H9 (cell line): ENCODE measurements around the gene SETD7. TPM values are rescaled to one million over a fixed set of nuclear protein-coding genes. Genes with fewer than 3 reads are reported as not detected.
A peak's percentile ranks its signal among the peaks of the same experiment; 100 is the strongest.

Experiments
- DNase-seq: peaks from one replicate; pipeline ENCODE4 v3.0.0-alpha.2; 2017
- H2AFZ ChIP-seq: one replicate; pipeline ENCODE4 v1.6.1; 2013; ENCODE audit warnings: mild to moderate bottlenecking, low read length, control low read depth, moderate library complexity
- H2AK5ac ChIP-seq: 2 replicates; pipeline ENCODE4 v1.6.1; 2013; ENCODE audit warnings: low read length, control low read depth, mixed read lengths; ENCODE audit not compliant: insufficient read length
- H2BK120ac ChIP-seq: one replicate; pipeline ENCODE4 v1.6.1; 2013; ENCODE audit warnings: low read depth, mild to moderate bottlenecking, low read length, control low read depth, inconsistent platforms; ENCODE audit not compliant: poor library complexity, severe bottlenecking
- H2BK12ac ChIP-seq: 2 replicates; pipeline ENCODE4 v1.6.1; 2013; ENCODE audit warnings: low read length, control low read depth, mixed read lengths, low read depth; ENCODE audit not compliant: insufficient read length
- H2BK15ac ChIP-seq: 2 replicates; pipeline ENCODE4 v1.6.1; 2013; ENCODE audit warnings: low read depth, low read length, control low read depth
- H2BK20ac ChIP-seq: one replicate; pipeline ENCODE4 v1.6.1; 2013; ENCODE audit warnings: low read depth, mild to moderate bottlenecking, low read length, control low read depth, inconsistent platforms; ENCODE audit not compliant: poor library complexity, severe bottlenecking
- H2BK5ac ChIP-seq: 2 replicates; pipeline ENCODE4 v1.6.1; 2013; ENCODE audit warnings: low read length, control low read depth, mixed read lengths; ENCODE audit not compliant: insufficient read length
- H3K14ac ChIP-seq: 2 replicates; pipeline ENCODE4 v1.6.1; 2013; ENCODE audit warnings: low read length, control low read depth; ENCODE audit not compliant: insufficient read depth
- H3K18ac ChIP-seq: 2 replicates; pipeline ENCODE4 v1.6.1; 2013; ENCODE audit warnings: low read depth, mild to moderate bottlenecking, mixed read lengths, low read length, control low read depth; ENCODE audit not compliant: insufficient read length
- H3K23ac ChIP-seq: 2 replicates; pipeline ENCODE4 v1.6.1; 2013; ENCODE audit warnings: low read length, control low read depth, mixed read lengths, low read depth; ENCODE audit not compliant: insufficient read length
- H3K23me2 ChIP-seq: 2 replicates; pipeline ENCODE4 v1.6.1; 2013; ENCODE audit warnings: low read depth, mild to moderate bottlenecking, mixed read lengths, low read length, control low read depth; ENCODE audit not compliant: insufficient read length, poor library complexity, severe bottlenecking
- H3K27ac ChIP-seq: 2 replicates; pipeline ENCODE4 v1.5.1; 2013; ENCODE audit warnings: low read length, control low read depth, mixed read lengths, low read depth; ENCODE audit not compliant: insufficient read length
- H3K27me3 ChIP-seq: 2 replicates; pipeline ENCODE4 v1.6.1; 2013; ENCODE audit warnings: low read length, control low read depth, inconsistent platforms; ENCODE audit not compliant: insufficient read depth
- H3K4ac ChIP-seq: 2 replicates; pipeline ENCODE4 v1.6.1; 2013; ENCODE audit warnings: low read depth, mild to moderate bottlenecking, control low read depth, inconsistent platforms, low read length, moderate library complexity
- H3K4me1 ChIP-seq: 2 replicates; pipeline ENCODE4 v1.6.1; 2013; ENCODE audit warnings: low read length, control low read depth, inconsistent platforms; ENCODE audit not compliant: insufficient read depth
- H3K4me2 ChIP-seq: 2 replicates; pipeline ENCODE4 v1.6.1; 2013; ENCODE audit warnings: low read length, control low read depth, mixed read lengths; ENCODE audit not compliant: insufficient read length, insufficient read depth
- H3K56ac ChIP-seq: 2 replicates; pipeline ENCODE4 v1.6.1; 2013; ENCODE audit warnings: low read depth, mild to moderate bottlenecking, mixed read lengths, low read length, control low read depth; ENCODE audit not compliant: insufficient read length
- H3K79me1 ChIP-seq: 2 replicates; pipeline ENCODE4 v1.6.1; 2013; ENCODE audit warnings: low read depth, mild to moderate bottlenecking, moderate library complexity, low read length, control low read depth, inconsistent platforms; ENCODE audit not compliant: insufficient read depth, poor library complexity, severe bottlenecking
- H3K79me2 ChIP-seq: 2 replicates; pipeline ENCODE4 v1.6.1; 2013; ENCODE audit warnings: low read length, control low read depth, inconsistent platforms; ENCODE audit not compliant: insufficient read depth
- H3K9ac ChIP-seq: 2 replicates; pipeline ENCODE4 v1.6.1; 2013; ENCODE audit warnings: low read length, control low read depth, mixed read lengths; ENCODE audit not compliant: insufficient read length; ENCODE audit errors: extremely low read depth
- H3K9me3 ChIP-seq: one replicate; pipeline ENCODE4 v1.6.1; 2013; ENCODE audit warnings: low read depth, low read length, inconsistent platforms; ENCODE audit not compliant: control insufficient read depth
- H3T11ph ChIP-seq: one replicate; pipeline ENCODE4 v1.6.1; 2013; ENCODE audit warnings: mild to moderate bottlenecking, low read length, control low read depth, inconsistent platforms
- H4K20me1 ChIP-seq: one replicate; pipeline ENCODE4 v1.6.1; 2013; ENCODE audit not compliant: control insufficient read depth, insufficient read length, insufficient read depth
- H4K5ac ChIP-seq: 2 replicates; pipeline ENCODE4 v1.6.1; 2013; ENCODE audit warnings: low read depth, mild to moderate bottlenecking, mixed read lengths, low read length, control low read depth; ENCODE audit not compliant: insufficient read length
- H4K8ac ChIP-seq: replicated peaks from 2 replicates; pipeline ENCODE4 v1.6.1; 2013; ENCODE audit warnings: low read length, control low read depth, mixed read lengths, low read depth; ENCODE audit not compliant: insufficient read length
- H4K91ac ChIP-seq: 2 replicates; pipeline ENCODE4 v1.6.1; 2013; ENCODE audit warnings: low read depth, mild to moderate bottlenecking, moderate library complexity, mixed read lengths, low read length, control low read depth; ENCODE audit not compliant: insufficient read length
- H3K27ac Mint-ChIP-seq, 3 experiments: 2 replicates in 2 of 3; 3 replicates in 1 of 3; pipeline ENCODE4 v1.8.0; 2020 to 2021; ENCODE audit warnings: mixed read lengths in 3 of 3, mild to moderate bottlenecking in 1 of 3, moderate library complexity in 1 of 3
- H3K27me3 Mint-ChIP-seq: 2 replicates; pipeline ENCODE4 v1.8.0; 2021; ENCODE audit warnings: low read depth, mild to moderate bottlenecking, moderate library complexity, mixed read lengths
- H3K36me3 Mint-ChIP-seq, 3 experiments: 2 replicates in 2 of 3; 3 replicates in 1 of 3; pipeline ENCODE4 v1.8.0; 2020 to 2021; ENCODE audit warnings: low read depth in 3 of 3, mixed read lengths in 3 of 3; ENCODE audit not compliant: insufficient read depth in 1 of 3
- H3K4me1 Mint-ChIP-seq, 2 experiments: 2 replicates each; pipeline ENCODE4 v1.8.0; 2020; ENCODE audit warnings: mixed read lengths in 2 of 2
- H3K4me3 Mint-ChIP-seq, 2 experiments: 2 replicates in 1 of 2; 3 replicates in 1 of 2; pipeline ENCODE4 v1.8.0; 2020 to 2021; ENCODE audit warnings: mild to moderate bottlenecking in 2 of 2, mixed read lengths in 2 of 2, moderate library complexity in 1 of 2
- H3K9me3 Mint-ChIP-seq, 2 experiments: 2 replicates in 1 of 2; 3 replicates in 1 of 2; pipeline ENCODE4 v1.8.0; 2020; ENCODE audit warnings: mild to moderate bottlenecking in 2 of 2, mixed read lengths in 2 of 2, moderate library complexity in 1 of 2
- WGBS: extraction: QIAGEN DNeasy Blood & Tissue Kit; methylation state at CpG from one replicate; pipeline ENCODE4 v1.1.7; 2013; ENCODE audit warnings: missing lambda C conversion rate, low lambda C conversion rate, mixed read lengths; ENCODE audit not compliant: insufficient read length; ENCODE audit errors: extremely low coverage; 5-methylcytosine and 5-hydroxymethylcytosine counted together
- total RNA-seq: library from RNA; stranded (reverse); gene quantifications from 2 replicates; pipeline ENCODE4 v1.2.1, GENCODE V29; 2021
- TF ChIP-seq, protein P1 (sequence below): fragments of 200-600 bp; sonication (generic); conservative IDR thresholded peaks from 3 replicates; pipeline ENCODE4 v1.8.0; 2021; ENCODE audit warnings: antibody characterized with exemption, mild to moderate bottlenecking

Gene SETD7
- total RNA-seq, 1 experiment from 2014 or later = 1.5 TPM

DNA sequence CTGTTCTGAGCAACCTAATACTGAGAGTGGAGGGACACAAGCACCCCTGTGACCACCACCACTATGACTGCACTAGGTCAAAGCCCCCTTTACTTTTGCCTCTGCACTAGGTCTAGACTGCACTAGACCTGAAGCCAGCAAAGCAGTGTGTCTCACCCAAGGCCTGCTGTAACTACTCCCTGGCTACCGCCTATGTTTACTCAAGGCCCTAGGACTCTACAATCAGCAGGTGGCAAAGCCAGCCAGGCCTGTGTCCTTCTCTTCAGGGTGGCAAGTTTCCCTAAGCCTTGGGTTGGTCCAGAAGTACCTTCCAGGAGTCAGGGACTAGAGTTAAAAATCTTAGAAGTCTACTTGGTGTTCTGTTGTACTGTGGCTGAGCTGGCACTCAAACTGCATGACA lies 86.2 kb downstream of the SETD7 start:
- no peak overlapping the region for H4K91ac ChIP-seq
- no peak overlapping the region for H3K14ac ChIP-seq
- Mint-ChIP-seq H3K9me3 (peaks cover 5 to 20% of the 10 kb centered on the region in 2 experiments; a peak in 4 of 5 replicates), H3K27me3 (no peaks in the 10 kb centered on the region; the same call in 1 of the 2 replicates), H3K4me3 (no peak overlapping the region), H3K36me3 (peaks cover 25 to 45% (median 27%) of the 10 kb centered on the region in 3 experiments), H3K27ac (peak overlapping the region in 2 of 3 experiments; percentile 45 to 66; a peak in 3 of 7 replicates), H3K4me1 (peaks cover 9 to 11% of the 10 kb centered on the region in 2 experiments; a peak in 2 of 4 replicates)
- H3K27ac ChIP-seq = no peak overlapping the region
- H3K23ac ChIP-seq = no peak overlapping the region
- no peak overlapping the region for H3K56ac ChIP-seq
- WGBS = no CpG with 5 or more reads among the region's 1 CpG
- no peak overlapping the region for H3K4ac ChIP-seq
- H3T11ph ChIP-seq = no peak overlapping the region
- no peak for DNase-seq
- no peak overlapping the region for H2BK20ac ChIP-seq
- no peak overlapping the region for H2BK5ac ChIP-seq
- H3K79me1 ChIP-seq = peaks cover 4% of the 10 kb centered on the region
- H3K9ac ChIP-seq = no peak overlapping the region
- H2BK15ac ChIP-seq = no peak overlapping the region
- no peak overlapping the region for H4K5ac ChIP-seq
- H3K4me1 ChIP-seq = no peaks in the 10 kb centered on the region
- H2BK120ac ChIP-seq = no peak overlapping the region
- H4K8ac ChIP-seq = no peak overlapping the region
- H3K27me3 ChIP-seq = no peaks in the 10 kb centered on the region
- no peaks in the 10 kb centered on the region for H3K23me2 ChIP-seq
- H3K4me2 ChIP-seq = no peak overlapping the region
- H4K20me1 ChIP-seq = no peaks in the 10 kb centered on the region
- peaks cover 8% of the 10 kb centered on the region; the same call in 1 of the 2 replicates for H3K79me2 ChIP-seq
- TF ChIP-seq, protein P1, sequence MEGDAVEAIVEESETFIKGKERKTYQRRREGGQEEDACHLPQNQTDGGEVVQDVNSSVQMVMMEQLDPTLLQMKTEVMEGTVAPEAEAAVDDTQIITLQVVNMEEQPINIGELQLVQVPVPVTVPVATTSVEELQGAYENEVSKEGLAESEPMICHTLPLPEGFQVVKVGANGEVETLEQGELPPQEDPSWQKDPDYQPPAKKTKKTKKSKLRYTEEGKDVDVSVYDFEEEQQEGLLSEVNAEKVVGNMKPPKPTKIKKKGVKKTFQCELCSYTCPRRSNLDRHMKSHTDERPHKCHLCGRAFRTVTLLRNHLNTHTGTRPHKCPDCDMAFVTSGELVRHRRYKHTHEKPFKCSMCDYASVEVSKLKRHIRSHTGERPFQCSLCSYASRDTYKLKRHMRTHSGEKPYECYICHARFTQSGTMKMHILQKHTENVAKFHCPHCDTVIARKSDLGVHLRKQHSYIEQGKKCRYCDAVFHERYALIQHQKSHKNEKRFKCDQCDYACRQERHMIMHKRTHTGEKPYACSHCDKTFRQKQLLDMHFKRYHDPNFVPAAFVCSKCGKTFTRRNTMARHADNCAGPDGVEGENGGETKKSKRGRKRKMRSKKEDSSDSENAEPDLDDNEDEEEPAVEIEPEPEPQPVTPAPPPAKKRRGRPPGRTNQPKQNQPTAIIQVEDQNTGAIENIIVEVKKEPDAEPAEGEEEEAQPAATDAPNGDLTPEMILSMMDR = no peak
- H2BK12ac ChIP-seq = no peak overlapping the region
- H2AFZ ChIP-seq = no peak overlapping the region
- H3K9me3 ChIP-seq = no peaks in the 10 kb centered on the region
- H3K18ac ChIP-seq = no peak overlapping the region
- H2AK5ac ChIP-seq = no peak overlapping the region
